ENCODE data around the gene RAB10.
"Not testable (repeated sequence)": the region's sequence is repeated elsewhere in the genome, so short reads cannot be mapped to it uniquely, and the experiment has no call there.

RAB10 gene

GRCh38 chr2:26016012-26016705, 17.7 kb upstream of the RAB10 start:
- H3K4me3 ChIP-seq (ENCODE audit: low read depth, low read length) = no peak overlapping the region

GRCh38 chr2:26016706-26017045, 17.2 kb upstream of the RAB10 start:
- not testable (repeated sequence) for H3K4me3 ChIP-seq (ENCODE audit: low read depth, low read length)

- H3K4me3 ChIP-seq (ENCODE audit: low read depth, low read length) = no peak overlapping the region
Observed at GRCh38 chr2:26017464-26018183, 16.3 kb upstream of the RAB10 start.

GRCh38 chr2:26018184-26019055, 15.5 kb upstream of the RAB10 start:
- H3K4me3 ChIP-seq (ENCODE audit: low read depth, low read length) = no peak overlapping the region

GRCh38 chr2:26020231-26020640, 13.6 kb upstream of the RAB10 start:
- H3K4me3 ChIP-seq (ENCODE audit: low read depth, low read length) = no peak overlapping the region

GRCh38 chr2:26024260-26024659, 9.6 kb upstream of the RAB10 start:
- H3K4me3 ChIP-seq (ENCODE audit: low read depth, low read length) = no peak overlapping the region

GRCh38 chr2:26025509-26025908, 8.4 kb upstream of the RAB10 start:
- no peak overlapping the region for H3K4me3 ChIP-seq (ENCODE audit: low read depth, low read length)

GRCh38 chr2:26028083-26028482, 5.8 kb upstream of the RAB10 start:
- H3K4me3 ChIP-seq (ENCODE audit: low read depth, low read length) = not testable (repeated sequence)

- peak overlapping the region; percentile 88 for H3K4me3 ChIP-seq (ENCODE audit: low read depth, low read length)
Observed at GRCh38 chr2:26032586-26033269, 1.2 kb upstream of the RAB10 start.

GRCh38 chr2:26033270-26033817, 540 bp upstream of the RAB10 start:
- peak overlapping the region; percentile 88 for H3K4me3 ChIP-seq (ENCODE audit: low read depth, low read length)

- H3K4me3 ChIP-seq (ENCODE audit: low read depth, low read length) = peak overlapping the region; percentile 88
Observed at GRCh38 chr2:26034637-26034992, 731 bp downstream of the RAB10 start.

- peak overlapping the region; percentile 88 for H3K4me3 ChIP-seq (ENCODE audit: low read depth, low read length)
Observed at GRCh38 chr2:26035090-26035743, 1.3 kb downstream of the RAB10 start.

- H3K4me3 ChIP-seq (ENCODE audit: low read depth, low read length) = no peak overlapping the region
Observed at GRCh38 chr2:26039603-26040323, 5.9 kb downstream of the RAB10 start.

GRCh38 chr2:26043109-26043508, 9.2 kb downstream of the RAB10 start:
- no peak overlapping the region for H3K4me3 ChIP-seq (ENCODE audit: low read depth, low read length)

- H3K4me3 ChIP-seq (ENCODE audit: low read depth, low read length) = no peak overlapping the region
Observed at GRCh38 chr2:26043862-26044696, 10.2 kb downstream of the RAB10 start.

- no peak overlapping the region for H3K4me3 ChIP-seq (ENCODE audit: low read depth, low read length)
Observed at GRCh38 chr2:26048791-26049190, 14.9 kb downstream of the RAB10 start.

GRCh38 chr2:26049641-26050040, 15.8 kb downstream of the RAB10 start:
- no peak overlapping the region for H3K4me3 ChIP-seq (ENCODE audit: low read depth, low read length)

- no peak overlapping the region for H3K4me3 ChIP-seq (ENCODE audit: low read depth, low read length)
Observed at GRCh38 chr2:26052740-26053139, 18.9 kb downstream of the RAB10 start.
